WTC11 (cell line): ENCODE measurements around the gene HIC1.

Source experiments
- ATF2 ChIP-seq: sonication (generic); formaldehyde crosslinking; IDR thresholded peaks from 2 replicates; pipeline ENCODE4 v1.8.1; 2022; ENCODE audit warnings: low read depth, missing genetic modification reagents, borderline replicate concordance
- ATF6 ChIP-seq: sonication (generic); formaldehyde crosslinking; IDR thresholded peaks from 2 replicates; pipeline ENCODE4 v1.8.1; 2023; ENCODE audit warnings: mild to moderate bottlenecking, missing genetic modification reagents
- CTCF ChIP-seq: fragments of 200-600 bp; IDR thresholded peaks from 2 replicates; pipeline ENCODE4 v1.8.0; 2022; ENCODE audit warnings: antibody characterized with exemption
- ESRRA ChIP-seq: sonication (generic); formaldehyde crosslinking; IDR thresholded peaks from 2 replicates; pipeline ENCODE4 v1.8.1; 2022; ENCODE audit warnings: mild to moderate bottlenecking, missing genetic modification reagents, borderline replicate concordance
- MAX ChIP-seq: sonication (generic); formaldehyde crosslinking; IDR thresholded peaks from 2 replicates; pipeline ENCODE4 v1.8.0; 2022; ENCODE audit warnings: mild to moderate bottlenecking, missing genetic modification reagents
- SP1 ChIP-seq: sonication (generic); formaldehyde crosslinking; conservative IDR thresholded peaks from 2 replicates; pipeline ENCODE4 v1.8.1; 2022; ENCODE audit warnings: missing genetic modification reagents
- ZNF219 ChIP-seq: sonication (generic); formaldehyde crosslinking; IDR thresholded peaks from 2 replicates; pipeline ENCODE4 v1.8.0; 2023; ENCODE audit warnings: missing genetic modification reagents, mild to moderate bottlenecking, borderline replicate concordance
- ZNF232 ChIP-seq: sonication (generic); formaldehyde crosslinking; IDR thresholded peaks from 2 replicates; pipeline ENCODE4 v1.8.0; 2022; ENCODE audit warnings: mild to moderate bottlenecking, missing genetic modification reagents
- ZNF263 ChIP-seq: sonication (generic); formaldehyde crosslinking; IDR thresholded peaks from 2 replicates; pipeline ENCODE4 v1.8.1; 2022; ENCODE audit warnings: low read depth, mild to moderate bottlenecking, moderate library complexity, missing genetic modification reagents
- ZNF423 ChIP-seq: fragments of 250-450 bp; sonication (Bioruptor Pico); IDR thresholded peaks from 2 replicates; pipeline ENCODE4 v2.1.2; 2022; ENCODE audit warnings: mild to moderate bottlenecking, moderate library complexity
- TF ChIP-seq, protein P1 (sequence below): sonication (generic); formaldehyde crosslinking; conservative IDR thresholded peaks from 2 replicates; pipeline ENCODE4 v1.8.1; 2023; ENCODE audit warnings: mild to moderate bottlenecking, low read depth, missing genetic modification reagents, moderate library complexity
- TF ChIP-seq, protein P2 (sequence below): sonication (generic); formaldehyde crosslinking; IDR thresholded peaks from 2 replicates; pipeline ENCODE4 v1.8.1; 2022; ENCODE audit warnings: mild to moderate bottlenecking, moderate library complexity, missing genetic modification reagents
- TF ChIP-seq, protein P3 (sequence below): sonication (generic); formaldehyde crosslinking; IDR thresholded peaks from 2 replicates; pipeline ENCODE4 v1.8.0; 2022; ENCODE audit warnings: mild to moderate bottlenecking, missing genetic modification reagents

- TF ChIP-seq ESRRA (CRISPR knock-in tag) (no peak), ATF6 (CRISPR knock-in tag) (no peak), CTCF (no peak), ZNF219 (CRISPR knock-in tag) (no peak), SP1 (CRISPR knock-in tag) (no peak), MAX (CRISPR knock-in tag) (no peak), ZNF232 (CRISPR knock-in tag) (no peak), ATF2 (CRISPR knock-in tag) (no peak), ZNF263 (CRISPR knock-in tag) (no peak), ZNF423 (CRISPR knock-in tag) (no peak)
- TF ChIP-seq, protein P1, sequence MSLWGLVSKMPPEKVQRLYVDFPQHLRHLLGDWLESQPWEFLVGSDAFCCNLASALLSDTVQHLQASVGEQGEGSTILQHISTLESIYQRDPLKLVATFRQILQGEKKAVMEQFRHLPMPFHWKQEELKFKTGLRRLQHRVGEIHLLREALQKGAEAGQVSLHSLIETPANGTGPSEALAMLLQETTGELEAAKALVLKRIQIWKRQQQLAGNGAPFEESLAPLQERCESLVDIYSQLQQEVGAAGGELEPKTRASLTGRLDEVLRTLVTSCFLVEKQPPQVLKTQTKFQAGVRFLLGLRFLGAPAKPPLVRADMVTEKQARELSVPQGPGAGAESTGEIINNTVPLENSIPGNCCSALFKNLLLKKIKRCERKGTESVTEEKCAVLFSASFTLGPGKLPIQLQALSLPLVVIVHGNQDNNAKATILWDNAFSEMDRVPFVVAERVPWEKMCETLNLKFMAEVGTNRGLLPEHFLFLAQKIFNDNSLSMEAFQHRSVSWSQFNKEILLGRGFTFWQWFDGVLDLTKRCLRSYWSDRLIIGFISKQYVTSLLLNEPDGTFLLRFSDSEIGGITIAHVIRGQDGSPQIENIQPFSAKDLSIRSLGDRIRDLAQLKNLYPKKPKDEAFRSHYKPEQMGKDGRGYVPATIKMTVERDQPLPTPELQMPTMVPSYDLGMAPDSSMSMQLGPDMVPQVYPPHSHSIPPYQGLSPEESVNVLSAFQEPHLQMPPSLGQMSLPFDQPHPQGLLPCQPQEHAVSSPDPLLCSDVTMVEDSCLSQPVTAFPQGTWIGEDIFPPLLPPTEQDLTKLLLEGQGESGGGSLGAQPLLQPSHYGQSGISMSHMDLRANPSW (CRISPR knock-in tag): no peak
- TF ChIP-seq, protein P2, sequence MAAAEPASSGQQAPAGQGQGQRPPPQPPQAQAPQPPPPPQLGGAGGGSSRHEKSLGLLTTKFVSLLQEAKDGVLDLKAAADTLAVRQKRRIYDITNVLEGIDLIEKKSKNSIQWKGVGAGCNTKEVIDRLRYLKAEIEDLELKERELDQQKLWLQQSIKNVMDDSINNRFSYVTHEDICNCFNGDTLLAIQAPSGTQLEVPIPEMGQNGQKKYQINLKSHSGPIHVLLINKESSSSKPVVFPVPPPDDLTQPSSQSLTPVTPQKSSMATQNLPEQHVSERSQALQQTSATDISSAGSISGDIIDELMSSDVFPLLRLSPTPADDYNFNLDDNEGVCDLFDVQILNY (CRISPR knock-in tag): no peak
- TF ChIP-seq, protein P3, sequence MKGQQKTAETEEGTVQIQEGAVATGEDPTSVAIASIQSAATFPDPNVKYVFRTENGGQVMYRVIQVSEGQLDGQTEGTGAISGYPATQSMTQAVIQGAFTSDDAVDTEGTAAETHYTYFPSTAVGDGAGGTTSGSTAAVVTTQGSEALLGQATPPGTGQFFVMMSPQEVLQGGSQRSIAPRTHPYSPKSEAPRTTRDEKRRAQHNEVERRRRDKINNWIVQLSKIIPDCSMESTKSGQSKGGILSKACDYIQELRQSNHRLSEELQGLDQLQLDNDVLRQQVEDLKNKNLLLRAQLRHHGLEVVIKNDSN (CRISPR knock-in tag): no peak
Observed at GRCh38 chr17:2105663-2106062, 50.8 kb downstream of the HIC1 start.
